Right lobe of liver (tissue), 4 donors: Measurements from ENCODE around the gene NBAS.

ENCODE experiments used
- POLR2A ChIP-seq: fragments of 450-650 bp; IDR thresholded peaks from one replicate; pipeline ENCODE4 v1.6.1; 2017; ENCODE audit warnings: antibody characterized with exemption, mild to moderate bottlenecking
- TF ChIP-seq, protein P1 (sequence below), 4 donors: fragments of 200-600 bp in 3 of 4; fragments of 450-650 bp in 1 of 4; IDR thresholded peaks; one replicate each; pipeline versions ENCODE4 v1.5.1 to v1.8.0; 2016 to 2022; ENCODE audit warnings: antibody characterized with exemption in 4 of 4, mild to moderate bottlenecking in 2 of 4
- donor health status: DM: no; HTN: no; CAD: no.
- donor health status: DM: no; HTN: no; CAD: no.
- donor health status: DM: no; HTN: yes; CAD: no.

DNA sequence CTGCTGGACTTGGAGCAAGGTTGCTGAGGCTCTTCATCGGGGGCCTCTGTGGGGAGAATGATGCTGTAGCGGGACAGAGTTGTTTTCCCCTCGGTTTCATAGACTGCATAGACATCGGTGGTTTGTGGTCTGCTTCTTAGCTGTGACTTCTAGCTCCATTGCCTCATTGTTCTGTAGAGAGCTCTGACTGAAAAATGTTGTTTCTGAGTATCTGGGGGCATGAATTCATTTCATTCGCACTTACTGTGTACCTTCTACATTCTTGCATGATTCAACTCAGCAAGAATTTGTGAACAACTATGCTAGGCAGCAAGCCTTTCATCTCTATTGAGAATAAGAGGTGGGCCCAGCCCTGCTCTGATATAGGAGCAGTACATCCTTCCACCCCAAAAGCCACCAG, 406.8 kb downstream of the NBAS start:
- TF ChIP-seq, protein P1, sequence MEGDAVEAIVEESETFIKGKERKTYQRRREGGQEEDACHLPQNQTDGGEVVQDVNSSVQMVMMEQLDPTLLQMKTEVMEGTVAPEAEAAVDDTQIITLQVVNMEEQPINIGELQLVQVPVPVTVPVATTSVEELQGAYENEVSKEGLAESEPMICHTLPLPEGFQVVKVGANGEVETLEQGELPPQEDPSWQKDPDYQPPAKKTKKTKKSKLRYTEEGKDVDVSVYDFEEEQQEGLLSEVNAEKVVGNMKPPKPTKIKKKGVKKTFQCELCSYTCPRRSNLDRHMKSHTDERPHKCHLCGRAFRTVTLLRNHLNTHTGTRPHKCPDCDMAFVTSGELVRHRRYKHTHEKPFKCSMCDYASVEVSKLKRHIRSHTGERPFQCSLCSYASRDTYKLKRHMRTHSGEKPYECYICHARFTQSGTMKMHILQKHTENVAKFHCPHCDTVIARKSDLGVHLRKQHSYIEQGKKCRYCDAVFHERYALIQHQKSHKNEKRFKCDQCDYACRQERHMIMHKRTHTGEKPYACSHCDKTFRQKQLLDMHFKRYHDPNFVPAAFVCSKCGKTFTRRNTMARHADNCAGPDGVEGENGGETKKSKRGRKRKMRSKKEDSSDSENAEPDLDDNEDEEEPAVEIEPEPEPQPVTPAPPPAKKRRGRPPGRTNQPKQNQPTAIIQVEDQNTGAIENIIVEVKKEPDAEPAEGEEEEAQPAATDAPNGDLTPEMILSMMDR (IDR thresholded peaks at IDR 0.05): no peak
- no peak for TF ChIP-seq POLR2A
